H1 (cell line): ENCODE data around the gene BSDC1. TPM values are rescaled to one million over a fixed set of nuclear protein-coding genes. Genes with fewer than 3 reads are reported as not detected.

Experiments used
- CTCF ChIA-PET: fragments of 300-600 bp; sonication (Branson Sonifier 250); formaldehyde crosslinking; loops from one replicate; lab custom pipeline; 2021; ENCODE audit not compliant: partially characterized antibody; lab: Charles Lee
- POLR2A ChIA-PET: fragments of 300-600 bp; sonication (Branson Sonifier 250); formaldehyde crosslinking; loops from one replicate; lab custom pipeline; 2021; ENCODE audit warnings: inconsistent platforms; ENCODE audit not compliant: partially characterized antibody; lab: Charles Lee
- DNase-seq, 2 experiments: peaks; one replicate each; pipeline versions ENCODE4 v3.0.0 to v3.0.0-alpha.2; 2010 to 2022; ENCODE audit warnings: low spot score in 2 of 2, low read depth in 1 of 2, mixed read lengths in 1 of 2
- FAIRE-seq: peaks from 2 replicates; lab custom pipeline; 2011; peaks lifted over from hg19 to GRCh38; lab: Jason Lieb, UNC
- H2AFZ ChIP-seq: 2 replicates; pipeline ENCODE4 v1.8.1; 2012; ENCODE audit warnings: low read length, inconsistent platforms
- H2AK5ac ChIP-seq: 2 replicates; pipeline ENCODE4 v1.6.1; 2013; ENCODE audit warnings: low read depth, low read length
- H2BK120ac ChIP-seq: replicated peaks from 2 replicates; pipeline ENCODE3; 2013; ENCODE audit warnings: low read depth, low read length, inconsistent platforms
- H2BK12ac ChIP-seq: 2 replicates; pipeline ENCODE4 v1.6.1; 2013; ENCODE audit warnings: low read depth, low read length
- H2BK15ac ChIP-seq: 2 replicates; pipeline ENCODE4 v1.6.1; 2013; ENCODE audit warnings: low read length
- H2BK20ac ChIP-seq: 2 replicates; pipeline ENCODE4 v1.6.1; 2013; ENCODE audit warnings: low read length
- H2BK5ac ChIP-seq: 2 replicates; pipeline ENCODE4 v1.6.1; 2013; ENCODE audit warnings: low read depth, low read length
- H3K14ac ChIP-seq: 2 replicates; pipeline ENCODE4 v1.6.1; 2013; ENCODE audit warnings: inconsistent platforms; ENCODE audit not compliant: insufficient read length
- H3K18ac ChIP-seq: 2 replicates; pipeline ENCODE4 v1.6.1; 2013; ENCODE audit warnings: low read length; ENCODE audit errors: extremely low read depth
- H3K23ac ChIP-seq: 2 replicates; pipeline ENCODE4 v1.6.1; 2013; ENCODE audit warnings: inconsistent platforms; ENCODE audit not compliant: insufficient read length
- H3K23me2 ChIP-seq: 2 replicates; pipeline ENCODE4 v1.6.1; 2013; ENCODE audit warnings: low read depth, low read length
- H3K27ac ChIP-seq: 2 replicates; pipeline ENCODE4 v1.6.1; 2011; ENCODE audit warnings: low read depth, low read length, inconsistent platforms
- H3K27me3 ChIP-seq, 4 experiments: replicated peaks in 1 of 4; 1 replicate in 1 of 4; 2 replicates in 3 of 4; pipeline versions ENCODE4 v1.6.1 to v1.8.1; 2011 to 2013; ENCODE audit warnings: low read length in 3 of 4, mild to moderate bottlenecking in 3 of 4, inconsistent platforms in 2 of 4, mixed read lengths in 2 of 4, moderate library complexity in 1 of 4; ENCODE audit not compliant: control insufficient read depth in 3 of 4, insufficient read depth in 3 of 4; ENCODE audit errors: extremely low read depth in 1 of 4
- H3K36me3 ChIP-seq, 4 experiments: 2 replicates each; pipeline versions ENCODE4 v1.6.1 to v1.8.1; 2011 to 2013; ENCODE audit warnings: mild to moderate bottlenecking in 4 of 4, low read length in 3 of 4, moderate library complexity in 2 of 4, control low read depth in 1 of 4, inconsistent platforms in 1 of 4; ENCODE audit not compliant: insufficient read depth in 4 of 4, control insufficient read depth in 2 of 4
- H3K4ac ChIP-seq: replicated peaks from 2 replicates; pipeline ENCODE3; 2013; ENCODE audit warnings: low read length, low read depth, mixed read lengths, inconsistent platforms; ENCODE audit not compliant: insufficient read length
- H3K4me1 ChIP-seq, 4 experiments: replicated peaks in 1 of 4; 1 replicate in 1 of 4; 2 replicates in 3 of 4; pipeline versions ENCODE4 v1.6.1 to v1.8.1; 2011 to 2013; ENCODE audit warnings: low read length in 3 of 4, inconsistent platforms in 2 of 4, mixed read lengths in 1 of 4; ENCODE audit not compliant: insufficient read depth in 4 of 4, control insufficient read depth in 3 of 4
- H3K4me2 ChIP-seq, 2 experiments: 2 replicates each; pipeline versions ENCODE4 v1.6.1 to v1.8.1; 2011 to 2013; ENCODE audit warnings: low read depth in 2 of 2, low read length in 2 of 2, control low read depth in 1 of 2, inconsistent platforms in 1 of 2, mild to moderate bottlenecking in 1 of 2; ENCODE audit not compliant: insufficient read depth in 1 of 2
- H3K4me3 ChIP-seq, 4 experiments: fragments of 200-600, 300-600 bp in 1 of 4; sonication (generic), shearing (Covaris generic), sonication (Bioruptor Twin) in 1 of 4; 2 replicates each; pipeline versions ENCODE4 v1.5.1 to v1.8.1; 2011 to 2016; ENCODE audit warnings: low read length in 4 of 4, low read depth in 3 of 4, control low read depth in 2 of 4, inconsistent platforms in 2 of 4, mild to moderate bottlenecking in 2 of 4, mixed read lengths in 1 of 4, moderate library complexity in 1 of 4; ENCODE audit not compliant: insufficient read depth in 2 of 4; ENCODE audit errors: extremely low read depth in 1 of 4
- H3K56ac ChIP-seq: replicated peaks from 2 replicates; pipeline ENCODE3; 2013; ENCODE audit warnings: low read depth, mild to moderate bottlenecking, mixed read lengths, low read length, inconsistent platforms; ENCODE audit not compliant: insufficient read length
- H3K79me1 ChIP-seq: 2 replicates; pipeline ENCODE4 v1.6.1; 2013; ENCODE audit warnings: low read depth, low read length, control low read depth
- H3K79me2 ChIP-seq, 2 experiments: 2 replicates each; pipeline versions ENCODE4 v1.6.1 to v1.8.1; 2012 to 2013; ENCODE audit warnings: low read length in 2 of 2, mild to moderate bottlenecking in 2 of 2, inconsistent platforms in 1 of 2; ENCODE audit not compliant: insufficient read depth in 2 of 2, control insufficient read depth in 1 of 2
- H3K9ac ChIP-seq, 4 experiments: replicated peaks in 1 of 4; 1 replicate in 1 of 4; 2 replicates in 3 of 4; pipeline versions ENCODE4 v1.6.1 to v1.8.1; 2011 to 2013; ENCODE audit warnings: low read depth in 3 of 4, low read length in 3 of 4, control low read depth in 2 of 4, mild to moderate bottlenecking in 2 of 4, moderate library complexity in 2 of 4, inconsistent platforms in 1 of 4; ENCODE audit errors: extremely low read depth in 1 of 4
- H3K9me3 ChIP-seq, 2 experiments: 2 replicates each; pipeline versions ENCODE4 v1.6.1 to v1.8.1; 2012 to 2013; ENCODE audit warnings: mild to moderate bottlenecking in 2 of 2, moderate library complexity in 2 of 2, control low read depth in 1 of 2, inconsistent platforms in 1 of 2, low read depth in 1 of 2, low read length in 1 of 2, mixed read lengths in 1 of 2; ENCODE audit not compliant: insufficient read depth in 2 of 2
- H4K20me1 ChIP-seq, 2 experiments: replicated peaks in 1 of 2; 2 replicates each; pipeline versions ENCODE3 to v1.8.1; 2011 to 2013; ENCODE audit warnings: inconsistent platforms in 2 of 2, low read length in 2 of 2, mild to moderate bottlenecking in 1 of 2; ENCODE audit not compliant: insufficient read depth in 2 of 2, control insufficient read depth in 1 of 2
- H4K5ac ChIP-seq: 2 replicates; pipeline ENCODE4 v1.6.1; 2013; ENCODE audit warnings: low read length, low read depth, mixed read lengths, inconsistent platforms; ENCODE audit not compliant: insufficient read length
- H4K8ac ChIP-seq: 2 replicates; pipeline ENCODE4 v1.8.0; 2013; ENCODE audit warnings: mild to moderate bottlenecking, moderate library complexity, low read length, inconsistent platforms; ENCODE audit not compliant: insufficient read depth; ENCODE audit errors: extremely low read depth
- H4K91ac ChIP-seq: replicated peaks from 2 replicates; pipeline ENCODE3; 2013; ENCODE audit warnings: low read length, mixed read lengths, inconsistent platforms; ENCODE audit not compliant: insufficient read length
- CREB1 ChIP-seq: IDR thresholded peaks from 2 replicates; pipeline ENCODE4 v1.6.1; 2012; ENCODE audit warnings: inconsistent platforms
- EZH2 ChIP-seq: fragments of 200-600 bp; sonication (generic); IDR thresholded peaks from 2 replicates; pipeline ENCODE4 v1.7.1; 2012; ENCODE audit warnings: low read depth, mild to moderate bottlenecking, moderate library complexity, low read length, inconsistent platforms; ENCODE audit not compliant: severe bottlenecking
- HDAC2 ChIP-seq, 2 experiments: fragments of 300-600 bp in 1 of 2; sonication (generic) in 1 of 2; IDR thresholded peaks; 2 replicates each; pipeline ENCODE4 v1.6.1; 2011 to 2012; ENCODE audit warnings: low read depth in 2 of 2, low read length in 2 of 2, mild to moderate bottlenecking in 2 of 2, moderate library complexity in 2 of 2, borderline replicate concordance in 1 of 2, inconsistent platforms in 1 of 2
- HDAC6 ChIP-seq: IDR thresholded peaks from one replicate; pipeline ENCODE4 v1.7.1; 2012; ENCODE audit warnings: low read depth, mild to moderate bottlenecking, inconsistent platforms, low read length, moderate library complexity
- NANOG ChIP-seq: IDR thresholded peaks from 2 replicates; pipeline ENCODE4 v1.6.1; 2011; ENCODE audit warnings: low read length, low read depth, mild to moderate bottlenecking, inconsistent platforms; ENCODE audit not compliant: insufficient read depth, poor library complexity, severe bottlenecking
- PHF8 ChIP-seq: fragments of 200-600 bp; sonication (generic); conservative IDR thresholded peaks from 2 replicates; pipeline ENCODE4 v1.7.1; 2012; ENCODE audit warnings: low read depth, mild to moderate bottlenecking, inconsistent platforms, low read length, moderate library complexity
- TEAD4 ChIP-seq: IDR thresholded peaks from 2 replicates; pipeline ENCODE4 v1.6.1; 2012; ENCODE audit warnings: low read depth, low read length, inconsistent platforms, mixed read lengths
- WGBS, 2 experiments: shearing (Covaris generic) in 1 of 2; methylation state at CpG; one replicate each; pipeline versions ENCODE4 v1.1.6 to v1.1.7; 2013 to 2015; ENCODE audit warnings: low lambda C conversion rate in 2 of 2, mixed read lengths in 2 of 2, inconsistent platforms in 1 of 2, low coverage in 1 of 2, missing lambda C conversion rate in 1 of 2; ENCODE audit not compliant: insufficient replicate concordance in 2 of 2, insufficient coverage in 1 of 2, insufficient read length in 1 of 2; ENCODE audit errors: extremely low coverage in 1 of 2, missing lambda C conversion rate in 1 of 2; 5-methylcytosine and 5-hydroxymethylcytosine counted together
- polyA plus RNA-seq, 7 experiments: library from polyadenylated mRNA; depleted of rRNA in 3 of 7; stranded (reverse) in 5 of 7; unstranded in 2 of 7; fragments of >200 nt in 5 of 7; fragments of 200-250 nt in 2 of 7; gene quantifications; 1 replicate in 5 of 7; 2 replicates in 1 of 7; 4 replicates in 1 of 7; pipeline versions ENCODE4 v1.2.1 to v1.2.3, GENCODE V29; 2011 to 2013; ENCODE audit warnings: missing spikeins in 2 of 7, mixed read lengths in 2 of 7
- total RNA-seq: library from RNA; stranded (reverse); fragmentation: NEBNext Ultra II Directional; extraction: Animal tissue kit (Norgen Biotek cat#: 25700); gene quantifications from 2 replicates; pipeline ENCODE4 v1.2.1, GENCODE V29; 2021
- TF ChIP-seq, protein P1 (sequence below): IDR thresholded peaks from 2 replicates; pipeline ENCODE4 v1.6.1; 2012; ENCODE audit warnings: low read length, inconsistent platforms

BSDC1 gene
- total and polyA plus RNA-seq, 2 of the 8 experiments (the other 6 are each of a cell fraction or from before 2014, with no cell fraction given) = 24.8 to 40.7 TPM

DNA sequence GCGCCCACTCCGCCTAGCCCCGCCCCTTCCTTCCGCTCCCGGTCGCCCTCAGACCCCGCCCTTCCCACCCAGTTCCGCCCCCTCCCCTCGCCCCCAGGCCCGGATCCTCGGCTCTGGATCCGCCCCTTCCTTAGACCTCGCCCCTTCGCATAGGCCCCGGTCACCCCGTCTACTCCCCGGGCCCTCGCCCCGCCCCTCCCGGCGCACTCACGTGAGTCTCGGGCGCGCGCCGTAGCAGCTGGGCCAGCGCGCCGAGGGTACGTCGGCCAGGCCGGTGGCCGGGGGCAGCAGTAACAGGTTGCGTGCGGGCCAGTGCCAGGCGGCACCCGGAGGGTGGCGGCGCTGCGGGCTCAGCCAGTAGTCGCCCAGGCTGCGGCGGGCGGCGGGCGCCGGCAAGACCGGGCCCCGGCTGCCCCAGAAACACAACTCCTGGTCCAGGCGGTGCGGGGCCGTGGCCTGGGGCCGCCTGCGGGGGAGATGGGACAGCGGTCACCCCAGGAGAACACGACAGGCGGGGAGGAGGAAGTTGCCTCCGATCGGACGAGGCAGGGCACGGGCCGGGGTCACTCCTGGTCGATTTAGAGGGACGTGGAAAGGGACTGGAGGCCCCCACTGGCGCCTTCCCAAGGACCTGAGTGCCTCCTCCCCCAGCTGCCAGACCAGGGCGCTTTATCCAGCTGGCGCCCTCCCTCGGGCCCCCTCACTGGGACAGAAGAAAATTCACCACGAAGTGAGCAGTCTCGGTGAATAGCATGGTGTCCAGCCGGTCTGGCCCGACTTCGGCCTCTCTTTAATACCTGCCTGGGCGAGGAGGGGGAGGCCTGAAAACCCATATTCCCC is 42.6 kb downstream of the BSDC1 start:
- Histone ChIP-seq H2BK15ac (no peak overlapping the region), H2BK5ac (peak overlapping the region; percentile 87), H3K14ac (peak overlapping the region; percentile 38), H2AK5ac (no peak overlapping the region), H3K79me1 (no peaks in the 10 kb centered on the region), H3K9me3 (peaks cover 6 to 12% of the 10 kb centered on the region in 2 experiments), H2BK12ac (no peak overlapping the region), H3K4ac (peak overlapping the region; percentile 97), H3K4me3 (peak overlapping the region; percentile 48 to 84 (median 64)), H3K27me3 (peaks cover 2 to 20% (median 12%) of the 10 kb centered on the region in 4 experiments), H3K9ac (peak overlapping the region; percentile 68 to 87 (median 73)), H3K23ac (no peak overlapping the region), H3K18ac (peak overlapping the region; percentile 90), H2AFZ (peak overlapping the region; percentile 81; the same call in 1 of the 2 replicates), H3K4me1 (peaks cover 0 to 9% (median 3%) of the 10 kb centered on the region in 4 experiments; a peak in 5 of 7 replicates), H3K23me2 (peaks cover 6% of the 10 kb centered on the region; the same call in 1 of the 2 replicates), H4K5ac (peak overlapping the region; percentile 61), H3K56ac (peak overlapping the region; percentile 16), H3K36me3 (no peaks in the 10 kb centered on the region), H2BK120ac (no peak overlapping the region), H4K8ac (peak overlapping the region; percentile 95), H4K20me1 (no peaks in the 10 kb centered on the region), H3K27ac (peak overlapping the region; percentile 53; the same call in 1 of the 2 replicates), H3K79me2 (no peaks in the 10 kb centered on the region), H3K4me2 (peak overlapping the region; percentile 73 to 82), H2BK20ac (no peak overlapping the region), H4K91ac (no peak overlapping the region)
- ChIA-PET POLR2A (interaction anchor here (1.1 to 17.1 kb wide), 16 partner anchors 9 to 151 kb away, joined by 3 to 321 read pairs (median 4); partner anchors contain the start of genes BSDC1, CCDC28B, FAM167B and FAM229A), CTCF (interaction anchor here (1.0 to 2.6 kb wide), 7 partner anchors 10 to 136 kb away, joined by 3 to 14 read pairs (median 4); partner anchors contain the start of gene MARCKSL1)
- FAIRE-seq = no peak
- DNase-seq = peak; percentile 82 to 97
- 11% methylated on average over 30 of the region's 75 CpGs; no CpG with 5 or more reads in 1 of the 2 experiments for WGBS, 2 experiments
- no peak for TF ChIP-seq NANOG
- TF ChIP-seq CREB1 = peak; percentile 81
- TF ChIP-seq, protein P1, sequence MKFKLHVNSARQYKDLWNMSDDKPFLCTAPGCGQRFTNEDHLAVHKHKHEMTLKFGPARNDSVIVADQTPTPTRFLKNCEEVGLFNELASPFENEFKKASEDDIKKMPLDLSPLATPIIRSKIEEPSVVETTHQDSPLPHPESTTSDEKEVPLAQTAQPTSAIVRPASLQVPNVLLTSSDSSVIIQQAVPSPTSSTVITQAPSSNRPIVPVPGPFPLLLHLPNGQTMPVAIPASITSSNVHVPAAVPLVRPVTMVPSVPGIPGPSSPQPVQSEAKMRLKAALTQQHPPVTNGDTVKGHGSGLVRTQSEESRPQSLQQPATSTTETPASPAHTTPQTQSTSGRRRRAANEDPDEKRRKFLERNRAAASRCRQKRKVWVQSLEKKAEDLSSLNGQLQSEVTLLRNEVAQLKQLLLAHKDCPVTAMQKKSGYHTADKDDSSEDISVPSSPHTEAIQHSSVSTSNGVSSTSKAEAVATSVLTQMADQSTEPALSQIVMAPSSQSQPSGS = 0 out of 2 replicates have a peak, but pooled peaks have one; percentile 1
- TF ChIP-seq TEAD4 = no peak
- TF ChIP-seq PHF8 = peak; percentile 75
- no peak for TF ChIP-seq EZH2
- TF ChIP-seq HDAC2 (IDR thresholded peaks at IDR 0.05; ENCODE audit: borderline replicate concordance in 1 of 2, low read depth in 2 of 2, low read length in 2 of 2) = no peak; a peak in 1 of 4 replicates
- no peak for TF ChIP-seq HDAC6
